K562 (cell line): ENCODE measurements around the gene ACP1. TPM values are rescaled to one million over a fixed set of nuclear protein-coding genes. Genes with fewer than 3 reads are reported as not detected.
A peak's percentile ranks its signal among the peaks of the same experiment; 100 is the strongest.

Experiments
- ATAC-seq: fragments of 200-7000 bp; cut with Tn5 transposase; 3 replicates; pipeline ENCODE4 v1.9.1; 2020; ENCODE audit warnings: moderate library complexity
- BruUV-seq: library from RNA; stranded (reverse); fragments of 400-500 nt; replicated peaks from 2 replicates; lab custom pipeline; 2021; lab: Mats Ljungman, UMichigan
- CTCF ChIA-PET: fragments of 300-600 bp; formaldehyde crosslinking; extraction: SDS; loops from one replicate; lab custom pipeline; 2021; ENCODE audit warnings: low intra/inter-chr PET ratio; lab: Yijun Ruan, JAX
- POLR2A ChIA-PET: fragments of 300-600, 350-650 bp; sonication (Branson Sonifier 250); formaldehyde crosslinking; extraction: SDS; loops from one replicate; lab custom pipeline; 2021; ENCODE audit warnings: antibody characterized with exemption, inconsistent platforms; lab: Yijun Ruan, JAX
- DNase-seq, 4 experiments: peaks; one replicate each; pipeline versions ENCODE4 v3.0.0 to v3.0.0-alpha.2; 2011 to 2018; ENCODE audit warnings: low spot score in 3 of 4, mixed read lengths in 3 of 4; ENCODE audit errors: extremely low read depth in 1 of 4
- FAIRE-seq: peaks from 2 replicates; lab custom pipeline; 2011; peaks lifted over from hg19 to GRCh38; lab: Jason Lieb, UNC
- H2AFZ ChIP-seq: 2 replicates; pipeline ENCODE4 v1.6.0; 2011; ENCODE audit warnings: low read depth, low read length, control low read depth, inconsistent platforms
- H3K27ac ChIP-seq: fragments of 200-600 bp; 3 replicates; pipeline ENCODE4 v1.8.0; 2011; ENCODE audit warnings: low read depth, mild to moderate bottlenecking, control low read depth, inconsistent platforms, low read length, moderate library complexity, mixed read lengths; ENCODE audit errors: extremely low read depth
- H3K27me3 ChIP-seq, 2 experiments: fragments of 300-600 bp in 1 of 2; 2 replicates in 1 of 2; 3 replicates in 1 of 2; pipeline versions ENCODE4 v1.6.0 to v1.8.0; 2011; ENCODE audit warnings: inconsistent platforms in 2 of 2, low read length in 2 of 2, mild to moderate bottlenecking in 1 of 2, mixed read lengths in 1 of 2, moderate library complexity in 1 of 2; ENCODE audit not compliant: control insufficient read depth in 2 of 2, insufficient read depth in 2 of 2
- H3K36me3 ChIP-seq: fragments of 300-600 bp; 3 replicates; pipeline ENCODE4 v1.8.0; 2011; ENCODE audit warnings: mild to moderate bottlenecking, low read length, inconsistent platforms; ENCODE audit not compliant: control insufficient read depth, insufficient read depth
- H3K4me1 ChIP-seq, 2 experiments: fragments of 200-600 bp in 1 of 2; replicated peaks in 1 of 2; 2 replicates in 1 of 2; 3 replicates in 1 of 2; pipeline versions ENCODE4 v1.5.1 to v1.8.0; 2011; ENCODE audit warnings: inconsistent platforms in 2 of 2, low read length in 2 of 2, mild to moderate bottlenecking in 1 of 2, mixed read lengths in 1 of 2, moderate library complexity in 1 of 2; ENCODE audit not compliant: control insufficient read depth in 2 of 2, insufficient read depth in 2 of 2
- H3K4me2 ChIP-seq: 2 replicates; pipeline ENCODE4 v1.6.1; 2011; ENCODE audit warnings: low read length, control low read depth, inconsistent platforms, mixed read lengths; ENCODE audit not compliant: insufficient read depth
- H3K4me3 ChIP-seq: fragments of 200-600 bp; sonication (generic), shearing (Covaris generic); 2 replicates; pipeline ENCODE4 v1.5.1; 2016; ENCODE audit warnings: control low read depth, inconsistent platforms
- H3K79me2 ChIP-seq: fragments of 200-600 bp; 3 replicates; pipeline ENCODE4 v1.8.0; 2011; ENCODE audit warnings: low read length, inconsistent platforms; ENCODE audit not compliant: control insufficient read depth, insufficient read depth
- H3K9ac ChIP-seq, 2 experiments: 2 replicates each; pipeline versions ENCODE4 v1.6.0 to v1.6.1; 2011; ENCODE audit warnings: low read depth in 2 of 2, low read length in 2 of 2, control low read depth in 1 of 2, inconsistent platforms in 1 of 2, mild to moderate bottlenecking in 1 of 2, mixed read lengths in 1 of 2; ENCODE audit not compliant: insufficient read depth in 1 of 2
- H3K9me1 ChIP-seq: one replicate; pipeline ENCODE4 v1.6.0; 2011; ENCODE audit warnings: inconsistent platforms, mild to moderate bottlenecking, low read length, moderate library complexity; ENCODE audit not compliant: control insufficient read depth, insufficient read depth
- H3K9me3 ChIP-seq: replicated peaks from 2 replicates; pipeline ENCODE4 v1.5.1; 2011; ENCODE audit warnings: low read depth, low read length, inconsistent platforms; ENCODE audit not compliant: control insufficient read depth, insufficient read depth
- H4K20me1 ChIP-seq: replicated peaks from 2 replicates; pipeline ENCODE4 v1.6.1; 2011; ENCODE audit warnings: low read length, inconsistent platforms, mixed read lengths; ENCODE audit not compliant: control insufficient read depth, insufficient read depth
- CBX8 ChIP-seq: fragments of 200-600 bp; sonication (generic); IDR thresholded peaks from 2 replicates; pipeline ENCODE4 v1.6.1; 2012; ENCODE audit warnings: borderline replicate concordance, mixed run types, low read depth, mild to moderate bottlenecking, moderate library complexity, mixed read lengths, low read length, control low read depth, inconsistent platforms; ENCODE audit not compliant: poor library complexity, severe bottlenecking; ENCODE audit errors: extremely low read depth
- ETV1 ChIP-seq: fragments of 450-650 bp; conservative IDR thresholded peaks from 2 replicates; pipeline ENCODE4 v1.6.1; 2016; ENCODE audit warnings: missing genetic modification characterization, control low read depth, low read depth, missing compliant biosample characterization
- HNRNPK ChIP-seq: fragments of 200-400 bp; formaldehyde crosslinking; IDR thresholded peaks from one replicate; pipeline ENCODE4 v1.6.1; 2018; ENCODE audit warnings: mild to moderate bottlenecking, low read depth, low read length; ENCODE audit not compliant: poor library complexity, severe bottlenecking
- MAZ ChIP-seq, 2 experiments: fragments of 450-650 bp in 1 of 2; sonication (generic) in 1 of 2; formaldehyde crosslinking; IDR thresholded peaks in 1 of 2; conservative IDR thresholded peaks in 1 of 2; 2 replicates each; pipeline versions ENCODE4 v1.4.0 to v1.5.0; 2020; ENCODE audit warnings: mild to moderate bottlenecking in 1 of 2, missing genetic modification reagents in 1 of 2
- RFX1 ChIP-seq: fragments of 450-650 bp; IDR thresholded peaks from 2 replicates; pipeline ENCODE4 v1.6.1; 2016; ENCODE audit warnings: mild to moderate bottlenecking, moderate library complexity
- SIRT6 ChIP-seq: IDR thresholded peaks from one replicate; pipeline ENCODE4 v1.6.1; 2012; ENCODE audit warnings: low read depth, mild to moderate bottlenecking, control low read depth, inconsistent platforms, low read length, moderate library complexity
- SP1 ChIP-seq: sonication (generic); formaldehyde crosslinking; IDR thresholded peaks from 2 replicates; pipeline ENCODE4 v1.8.1; 2022; ENCODE audit warnings: mild to moderate bottlenecking, missing genetic modification reagents
- SP2 ChIP-seq: IDR thresholded peaks from 2 replicates; pipeline ENCODE4 v1.6.1; 2011; ENCODE audit warnings: mild to moderate bottlenecking, low read depth, low read length, moderate library complexity; ENCODE audit not compliant: poor library complexity, severe bottlenecking; ENCODE audit errors: extremely low read depth
- SPI1 ChIP-seq: IDR thresholded peaks from 2 replicates; pipeline ENCODE4 v1.6.1; 2011; ENCODE audit warnings: low read depth, low read length, control low read depth, borderline replicate concordance
- ZC3H11A ChIP-seq: IDR thresholded peaks from 2 replicates; pipeline ENCODE4 v1.6.1; 2012; ENCODE audit warnings: low read depth, low read length, improper control_type of control experiment
- ZNF311 ChIP-seq: fragments of 250-450 bp; sonication (Bioruptor Pico); IDR thresholded peaks from 2 replicates; pipeline ENCODE4 v1.4.0; 2020; ENCODE audit warnings: mild to moderate bottlenecking, moderate library complexity
- ZNF408 ChIP-seq: fragments of 250-450 bp; sonication (Bioruptor Pico); IDR thresholded peaks from 2 replicates; pipeline ENCODE4 v1.4.0; 2020; ENCODE audit warnings: low read depth, mild to moderate bottlenecking, moderate library complexity
- WGBS: fragments of 100-300 bp; shearing (Covaris generic); methylation state at CpG from one replicate; pipeline ENCODE4 v1.1.6; 2016; ENCODE audit warnings: low coverage, mixed read lengths; ENCODE audit not compliant: insufficient coverage; ENCODE audit errors: missing lambda C conversion rate; 5-methylcytosine and 5-hydroxymethylcytosine counted together
- in situ Hi-C: fragments of 300-500 bp; cut with MboI; formaldehyde crosslinking; loops from 4 replicates; pipeline ENCODE4 v1.15.0; 2018; ENCODE audit warnings: inconsistent platforms, mixed read lengths
- intact Hi-C: fragments of 100-400 bp; cut with micrococcal nuclease; formaldehyde crosslinking; loops from 2 replicates; pipeline ENCODE4 v1.14.2; 2022
- polyA plus RNA-seq, 8 experiments: library from polyadenylated mRNA; depleted of rRNA in 4 of 8; stranded (reverse) in 5 of 8; unstranded in 3 of 8; fragments of >200 nt; fragmentation: Nextera tagmentation in 2 of 8; fragmentation: Illumina TruSeq in 1 of 8; extraction: Ambion mirVana in 2 of 8; extraction: Trizol in 1 of 8; gene quantifications; 2 replicates each; pipeline versions ENCODE4 v1.2.1 to v1.2.3, GENCODE V29; 2011 to 2014; ENCODE audit warnings: inconsistent platforms in 1 of 8, missing spikeins in 1 of 8
- total RNA-seq, 7 experiments: library from RNA; depleted of rRNA in 6 of 7; stranded (reverse); fragments of >200 nt in 6 of 7; fragmentation: Illumina TruSeq in 2 of 7; extraction: Trizol in 2 of 7; gene quantifications; 2 replicates each; pipeline versions ENCODE4 v1.2.1 to v1.2.3, GENCODE V29; 2011 to 2021; ENCODE audit warnings: low replicate concordance in 1 of 7
- TF ChIP-seq, protein P1 (sequence below), 3 experiments: IDR thresholded peaks in 2 of 3; conservative IDR thresholded peaks in 1 of 3; 2 replicates each; pipeline ENCODE4 v1.5.1; 2011 to 2012; ENCODE audit warnings: low read length in 3 of 3, mild to moderate bottlenecking in 3 of 3, control low read depth in 2 of 3, improper control_type of control experiment in 1 of 3, inconsistent platforms in 1 of 3, low read depth in 1 of 3, mixed read lengths in 1 of 3, moderate library complexity in 1 of 3; ENCODE audit not compliant: insufficient read depth in 2 of 3
- TF ChIP-seq, protein P2 (sequence below): fragments of 250-450 bp; sonication (Bioruptor Pico); IDR thresholded peaks from 2 replicates; pipeline ENCODE4 v1.6.1; 2021; ENCODE audit warnings: mild to moderate bottlenecking

ACP1 gene
- total and polyA plus RNA-seq, 9 of the 15 experiments (the other 6 are each of a cell fraction or from before 2014, with no cell fraction given): 139 to 493 (median 189) TPM

DNA sequence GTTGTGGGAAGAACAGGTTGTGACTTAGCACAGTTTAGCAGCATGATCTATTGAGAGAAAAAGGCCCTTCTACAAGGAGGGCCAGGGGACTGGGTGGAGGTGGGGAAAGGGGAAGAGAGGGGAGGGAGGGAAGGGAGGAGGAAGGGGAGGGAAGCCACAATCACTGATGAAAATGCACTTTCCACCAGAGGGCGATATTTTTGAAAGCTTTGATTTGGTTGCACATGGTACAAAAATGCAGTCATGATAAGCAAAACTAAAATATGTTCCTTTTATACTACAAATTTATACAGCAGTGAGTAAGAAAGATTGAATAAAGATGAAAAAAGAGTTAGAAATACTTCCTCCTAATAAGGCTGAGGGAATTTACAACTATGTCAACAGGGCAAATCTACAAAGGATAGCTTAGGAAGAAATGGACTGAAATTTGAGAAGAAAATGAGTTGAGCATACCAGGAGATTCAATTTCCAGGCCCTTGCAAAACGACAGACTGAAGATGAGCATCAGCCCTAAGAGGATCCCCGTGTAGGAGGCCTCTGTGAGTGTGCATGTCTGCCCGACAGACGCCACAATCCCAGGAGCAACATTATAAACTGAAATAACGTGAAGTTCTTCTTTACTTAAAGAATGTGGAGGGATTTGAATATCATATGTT, 18.1 kb upstream of the ACP1 start (continued):
- TF ChIP-seq, protein P1, sequence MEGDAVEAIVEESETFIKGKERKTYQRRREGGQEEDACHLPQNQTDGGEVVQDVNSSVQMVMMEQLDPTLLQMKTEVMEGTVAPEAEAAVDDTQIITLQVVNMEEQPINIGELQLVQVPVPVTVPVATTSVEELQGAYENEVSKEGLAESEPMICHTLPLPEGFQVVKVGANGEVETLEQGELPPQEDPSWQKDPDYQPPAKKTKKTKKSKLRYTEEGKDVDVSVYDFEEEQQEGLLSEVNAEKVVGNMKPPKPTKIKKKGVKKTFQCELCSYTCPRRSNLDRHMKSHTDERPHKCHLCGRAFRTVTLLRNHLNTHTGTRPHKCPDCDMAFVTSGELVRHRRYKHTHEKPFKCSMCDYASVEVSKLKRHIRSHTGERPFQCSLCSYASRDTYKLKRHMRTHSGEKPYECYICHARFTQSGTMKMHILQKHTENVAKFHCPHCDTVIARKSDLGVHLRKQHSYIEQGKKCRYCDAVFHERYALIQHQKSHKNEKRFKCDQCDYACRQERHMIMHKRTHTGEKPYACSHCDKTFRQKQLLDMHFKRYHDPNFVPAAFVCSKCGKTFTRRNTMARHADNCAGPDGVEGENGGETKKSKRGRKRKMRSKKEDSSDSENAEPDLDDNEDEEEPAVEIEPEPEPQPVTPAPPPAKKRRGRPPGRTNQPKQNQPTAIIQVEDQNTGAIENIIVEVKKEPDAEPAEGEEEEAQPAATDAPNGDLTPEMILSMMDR (IDR thresholded peaks at IDR 0.05 in 2 of 3, conservative IDR thresholded peaks at IDR 0.05 in 1 of 3; ENCODE audit: insufficient read depth in 2 of 3, low read depth in 1 of 3, low read length in 3 of 3): peak; percentile 37 to 59 (median 45); a peak in 4 of 6 replicates
- TF ChIP-seq SIRT6: no peak
- TF ChIP-seq ZC3H11A: no peak
- TF ChIP-seq MAZ (CRISPR knock-in tag; conservative IDR thresholded peaks at IDR 0.05 in 1 of 2, IDR thresholded peaks at IDR 0.05 in 1 of 2): no peak
- TF ChIP-seq HNRNPK: peak; percentile 23
- TF ChIP-seq CBX8: no peak

DNA sequence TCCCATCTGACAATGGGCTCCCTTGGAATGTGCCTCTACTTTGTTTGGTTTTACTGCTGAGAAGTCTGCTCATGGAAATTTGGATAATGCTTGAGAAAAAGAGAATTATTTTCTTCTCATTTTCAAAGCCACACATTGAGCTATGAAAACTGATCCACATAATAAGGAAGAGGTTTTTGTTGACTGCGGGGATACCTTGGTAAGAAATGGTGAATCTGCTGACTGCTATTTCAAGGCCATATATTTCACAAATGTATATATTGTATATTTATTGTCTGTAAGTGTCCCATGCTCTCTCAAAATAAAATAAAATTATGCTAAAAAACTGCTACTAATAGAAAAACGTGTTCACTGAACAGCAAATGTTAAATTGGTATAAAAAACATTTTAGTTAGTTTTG, 16.0 kb upstream of the ACP1 start:
- Histone ChIP-seq H3K9me1 (no peaks in the 10 kb centered on the region), H3K27me3 (peaks cover 0 to 4% of the 10 kb centered on the region in 2 experiments; a peak in 1 of 5 replicates), H4K20me1 (no peaks in the 10 kb centered on the region), H3K4me3 (no peak overlapping the region), H3K79me2 (no peaks in the 10 kb centered on the region), H3K27ac (no peak overlapping the region), H3K36me3 (no peaks in the 10 kb centered on the region), H3K9ac (no peak overlapping the region), H3K9me3 (no peaks in the 10 kb centered on the region), H3K4me2 (no peak overlapping the region), H2AFZ (no peak overlapping the region), H3K4me1 (no peaks in the 10 kb centered on the region)
- TF ChIP-seq ETV1 (tag) (no peak), SP1 (CRISPR knock-in tag) (no peak), RFX1 (no peak), ZNF408 (CRISPR knock-in tag) (no peak), ZNF311 (CRISPR knock-in tag) (no peak), SPI1 (no peak), SP2 (no peak)
- TF ChIP-seq, protein P2, sequence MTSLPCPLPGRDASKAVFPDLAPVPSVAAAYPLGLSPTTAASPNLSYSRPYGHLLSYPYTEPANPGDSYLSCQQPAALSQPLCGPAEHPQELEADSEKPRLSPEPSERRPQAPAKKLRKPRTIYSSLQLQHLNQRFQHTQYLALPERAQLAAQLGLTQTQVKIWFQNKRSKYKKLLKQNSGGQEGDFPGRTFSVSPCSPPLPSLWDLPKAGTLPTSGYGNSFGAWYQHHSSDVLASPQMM (CRISPR knock-in tag): no peak
- WGBS: 6% methylated on average over 2 of the region's 2 CpGs
- ATAC-seq (no peak), DNase-seq (no peak), FAIRE-seq (no peak)
- in situ Hi-C loops: no loop called here
- CTCF ChIA-PET: no interaction called here
- POLR2A ChIA-PET: no interaction called here
- no TSS peak for BruUV-seq
- intact Hi-C loops: no loop called here
